Activated CD8-positive, alpha-beta memory T cell treated with anti-CD3 and anti-CD28 coated beads, Interleukin-2, amount 50 U/mL, for 1 hour (primary cell): ENCODE measurements around the gene DNASE1L2.

Experiments
- DNase-seq: peaks from one replicate; pipeline ENCODE4 v3.0.0-alpha.2; 2020; ENCODE audit errors: extremely low read depth

DNASE1L2 gene

DNA sequence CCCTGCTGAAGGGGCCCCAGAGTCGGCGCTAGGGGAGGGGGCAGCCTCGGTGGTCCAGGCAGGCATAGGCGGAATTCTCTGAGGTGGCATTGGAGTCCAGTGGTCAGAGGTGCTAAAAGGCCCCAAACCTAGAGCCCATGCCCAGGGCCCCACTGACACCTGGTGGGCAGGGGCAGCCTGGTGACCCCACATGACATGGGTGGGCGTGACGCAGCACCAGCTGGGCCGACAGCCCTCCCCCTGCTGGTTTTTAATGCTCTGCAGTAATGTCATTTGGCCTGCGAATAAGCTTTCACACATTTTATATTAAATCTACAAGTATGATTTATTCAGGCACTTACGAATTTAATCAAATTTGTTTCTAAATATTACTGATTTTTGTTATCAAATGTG is 33.8 kb downstream of the DNASE1L2 start:
- DNase-seq, result no peak

DNA sequence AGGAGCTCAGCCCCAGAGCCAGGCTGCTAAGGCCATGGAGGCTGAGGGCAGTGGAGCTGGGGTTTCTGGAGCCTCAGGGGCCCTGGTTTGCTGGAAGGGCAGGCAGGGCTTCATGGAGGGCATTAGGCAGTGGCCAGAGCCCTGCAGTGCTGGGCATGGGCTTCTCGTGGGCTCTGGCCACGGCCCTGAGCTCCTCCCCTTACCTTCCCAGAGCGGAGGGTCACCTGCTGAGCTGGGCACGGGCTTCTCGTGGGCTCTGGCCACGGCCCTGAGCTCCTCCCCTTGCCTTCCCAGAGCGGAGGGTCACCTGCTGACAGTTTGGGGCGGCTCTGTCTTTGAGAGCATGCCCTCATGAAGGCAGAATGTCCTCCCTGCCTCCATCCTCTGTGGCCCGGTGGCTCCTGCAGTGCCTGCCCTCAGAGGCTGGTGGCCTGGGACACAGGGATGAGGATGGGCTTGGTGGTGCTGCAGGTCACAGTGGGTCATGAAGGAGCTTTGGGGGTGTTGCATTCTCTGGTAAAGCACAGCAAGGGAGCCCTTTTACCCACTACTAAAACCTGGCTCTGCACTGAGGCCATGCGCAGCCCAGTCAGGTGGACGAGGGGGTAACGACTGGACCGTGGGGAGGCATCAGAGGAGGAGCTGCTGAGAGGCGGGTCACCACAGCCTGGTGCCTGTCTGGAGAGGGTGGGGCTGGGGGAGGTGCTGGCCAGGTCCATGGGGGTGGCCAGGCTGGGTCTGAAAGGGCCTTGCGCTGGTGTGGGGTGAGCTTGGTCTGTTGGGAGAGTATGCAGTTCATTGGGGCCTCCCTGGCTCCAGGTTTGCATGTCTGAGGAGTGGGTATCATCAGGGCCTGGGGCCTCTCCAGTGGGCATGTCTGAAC is 34.6 kb downstream of the DNASE1L2 start:
- DNase-seq, result no peak

DNA sequence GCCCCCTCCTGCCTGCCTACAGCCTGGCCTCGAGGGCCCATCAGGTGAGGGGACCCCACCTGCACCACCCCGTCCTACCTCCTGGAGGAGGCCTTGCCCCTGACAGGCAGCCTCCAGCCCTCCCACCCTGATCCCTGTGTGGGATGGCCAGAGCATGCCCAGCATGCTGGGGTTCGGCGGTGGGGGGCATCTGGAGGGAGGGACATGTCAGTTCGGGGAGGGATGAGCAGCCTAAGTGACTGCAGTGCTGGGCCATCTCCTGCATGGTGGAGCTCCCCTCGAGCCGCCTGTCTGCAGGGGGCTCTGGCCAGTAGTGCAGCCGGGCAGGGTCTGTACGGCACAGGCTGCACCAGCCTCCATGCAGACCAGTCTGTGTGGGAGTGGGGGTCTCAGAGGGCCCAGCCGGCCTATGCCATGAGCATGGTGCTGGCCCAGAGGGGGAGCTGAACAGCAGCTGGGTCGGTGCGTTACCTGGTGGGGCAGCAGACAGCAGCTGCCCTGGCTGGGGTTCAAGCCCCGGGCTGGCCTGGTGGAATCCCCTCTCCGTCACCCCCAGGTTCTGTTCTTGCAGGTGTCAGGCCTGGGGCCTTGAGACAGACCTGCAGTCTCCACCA is 35.7 kb downstream of the DNASE1L2 start:
- DNase-seq, result no peak

- DNase-seq, result no peak
Measured at GRCh38 chr16:2273484-2273883, 37.2 kb downstream of the DNASE1L2 start.

DNA sequence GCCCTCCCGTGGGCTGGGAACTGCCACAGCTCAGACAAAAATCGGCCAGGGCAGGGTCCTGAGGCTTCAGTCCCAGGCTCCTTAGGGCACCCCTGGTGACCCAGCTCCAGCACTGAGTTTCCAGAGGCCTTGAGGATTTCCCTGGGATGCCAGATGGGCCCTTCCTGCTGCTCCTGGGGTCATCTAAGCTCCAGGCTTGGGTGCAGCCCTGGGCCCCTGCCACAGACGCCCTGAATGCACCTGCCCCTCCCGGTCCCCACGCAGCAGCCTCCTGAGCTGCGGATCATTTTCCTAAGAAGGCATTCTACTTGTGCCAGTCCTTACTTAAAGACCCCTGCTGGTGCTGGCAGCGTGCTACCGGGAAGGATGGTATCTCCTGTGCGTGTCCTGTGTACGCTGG is 37.7 kb downstream of the DNASE1L2 start:
- no peak for DNase-seq

- DNase-seq, result no peak
Measured at GRCh38 chr16:2275476-2276367, 39.5 kb downstream of the DNASE1L2 start.

DNA sequence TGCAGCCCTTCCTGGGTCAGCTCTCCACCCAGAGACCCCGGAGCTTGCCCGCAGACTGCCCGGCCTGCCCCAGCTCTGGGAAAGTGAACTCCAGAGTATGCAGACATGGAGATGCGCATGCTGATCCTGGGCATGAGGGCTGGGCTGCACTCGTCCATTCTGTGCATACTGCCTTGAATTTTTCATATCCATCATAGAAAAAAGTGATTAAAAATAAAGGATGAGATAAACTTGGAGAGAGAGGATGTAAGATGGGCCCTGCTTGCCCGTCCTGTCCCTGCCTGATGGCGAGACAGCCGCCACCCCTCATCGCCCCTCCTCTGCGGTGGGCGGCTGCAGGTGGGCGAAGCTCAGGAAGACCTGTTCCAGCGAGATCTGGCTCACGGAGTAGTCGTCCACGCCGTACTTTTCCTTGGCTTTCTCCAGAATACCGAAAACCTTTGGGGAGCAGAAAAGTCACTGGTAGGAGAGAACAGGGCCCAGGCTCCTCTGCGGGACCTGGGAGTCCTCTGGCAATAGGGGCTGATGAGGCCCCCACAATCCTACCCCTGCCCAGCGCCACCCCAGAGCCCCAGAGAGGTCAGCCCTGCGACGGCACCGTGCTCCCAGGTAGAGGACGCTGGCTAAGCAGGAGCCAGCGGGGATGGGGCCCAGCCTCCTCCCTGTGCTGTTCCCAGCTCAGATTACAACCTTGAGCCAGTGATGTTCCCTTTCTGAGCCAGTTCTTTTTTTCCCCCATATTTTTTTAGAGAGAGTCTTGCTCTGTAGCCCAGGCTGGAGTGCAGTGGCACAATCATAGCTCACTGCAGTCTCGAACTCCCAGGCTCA is 40.3 kb downstream of the DNASE1L2 start:
- DNase-seq, result no peak

- no peak for DNase-seq
Measured at GRCh38 chr16:2277466-2278271, 41.4 kb downstream of the DNASE1L2 start.

DNA sequence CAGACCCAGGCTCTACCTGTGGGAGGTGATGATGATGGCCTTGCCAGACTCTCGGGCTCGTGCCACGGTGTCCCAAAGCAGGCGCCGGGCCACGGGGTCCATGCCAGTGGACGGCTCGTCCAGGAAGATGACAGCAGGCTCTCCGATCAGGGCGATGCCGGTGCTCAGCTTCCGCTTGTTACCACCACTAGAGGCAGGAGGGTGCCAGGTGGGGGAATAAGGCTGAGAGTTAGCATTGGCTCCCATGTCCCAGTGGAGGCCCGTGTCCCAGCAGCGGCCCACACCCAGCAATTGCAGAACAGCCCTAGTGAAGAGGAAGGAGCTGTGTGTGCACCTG is 42.0 kb downstream of the DNASE1L2 start:
- DNase-seq, result no peak

DNA sequence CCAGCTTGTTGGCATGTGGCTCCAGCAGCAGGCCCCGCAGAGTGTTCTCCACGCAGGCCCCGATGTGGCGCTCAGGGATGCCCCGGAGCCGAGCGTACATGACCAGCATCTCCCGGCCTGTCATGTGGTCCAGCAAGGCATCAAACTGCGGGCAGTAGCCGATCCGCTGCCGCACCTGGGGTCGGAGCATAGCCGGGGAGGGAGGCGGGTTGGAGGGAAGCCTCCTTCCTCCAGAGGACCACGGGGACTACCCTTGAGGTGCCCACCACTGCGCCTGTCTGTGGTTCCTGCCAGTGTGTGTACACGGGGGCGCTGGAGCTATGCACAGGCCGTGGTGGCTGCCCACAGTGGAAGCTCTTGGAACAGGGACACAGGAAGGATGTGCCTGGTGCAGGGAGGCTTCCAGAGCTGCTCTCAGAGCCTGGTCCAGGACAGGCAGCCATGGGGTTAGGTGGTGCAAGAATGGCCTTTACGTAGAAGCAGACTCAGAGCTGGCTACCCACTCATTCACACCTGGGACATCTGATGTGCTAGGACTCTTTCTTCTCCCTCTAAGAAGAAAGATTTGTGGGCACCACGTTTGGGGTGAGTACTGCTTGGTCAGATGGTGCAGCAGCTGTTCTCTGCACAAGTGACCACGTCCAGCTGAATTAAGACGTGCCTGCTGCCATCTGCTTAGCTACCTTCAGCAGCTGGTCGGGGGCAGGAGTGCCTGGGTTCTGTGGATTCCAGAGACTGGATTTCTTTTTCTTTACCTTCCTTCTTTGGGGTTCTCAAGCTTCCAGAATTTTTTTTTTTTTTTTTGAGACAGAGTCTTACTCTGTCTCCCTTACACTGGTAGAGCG is 42.9 kb downstream of the DNASE1L2 start:
- no peak for DNase-seq

DNA sequence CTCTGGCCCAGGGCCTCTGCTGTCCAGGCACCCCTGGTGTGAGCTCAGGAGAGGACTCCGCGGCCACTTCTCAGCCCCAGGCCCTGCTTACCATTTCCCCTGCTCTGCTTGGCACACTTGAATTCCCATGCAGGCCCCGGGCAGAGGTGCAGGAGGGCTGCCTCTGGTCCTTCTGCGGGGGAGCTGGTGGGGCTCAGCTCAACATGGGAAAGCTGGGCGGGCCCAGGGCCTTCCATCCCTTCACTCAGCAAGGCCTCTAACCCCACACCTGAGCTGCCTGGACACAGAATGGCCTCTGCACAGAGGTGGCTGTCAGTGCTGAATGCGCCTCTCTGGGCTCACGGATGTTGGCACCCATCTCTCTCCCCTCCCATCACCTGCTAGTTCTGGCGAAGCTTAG is 44.2 kb downstream of the DNASE1L2 start:
- no peak for DNase-seq

- no peak for DNase-seq
Measured at GRCh38 chr16:2280981-2281542, 44.8 kb downstream of the DNASE1L2 start.

- no peak for DNase-seq
Measured at GRCh38 chr16:2282262-2282661, 46.0 kb downstream of the DNASE1L2 start.

- no peak for DNase-seq
Measured at GRCh38 chr16:2282866-2283555, 46.8 kb downstream of the DNASE1L2 start.

- no peak for DNase-seq
Measured at GRCh38 chr16:2284001-2284770, 47.9 kb downstream of the DNASE1L2 start.

GRCh38 chr16:2284797-2285576 is 48.7 kb downstream of the DNASE1L2 start:
- no peak for DNase-seq

DNA sequence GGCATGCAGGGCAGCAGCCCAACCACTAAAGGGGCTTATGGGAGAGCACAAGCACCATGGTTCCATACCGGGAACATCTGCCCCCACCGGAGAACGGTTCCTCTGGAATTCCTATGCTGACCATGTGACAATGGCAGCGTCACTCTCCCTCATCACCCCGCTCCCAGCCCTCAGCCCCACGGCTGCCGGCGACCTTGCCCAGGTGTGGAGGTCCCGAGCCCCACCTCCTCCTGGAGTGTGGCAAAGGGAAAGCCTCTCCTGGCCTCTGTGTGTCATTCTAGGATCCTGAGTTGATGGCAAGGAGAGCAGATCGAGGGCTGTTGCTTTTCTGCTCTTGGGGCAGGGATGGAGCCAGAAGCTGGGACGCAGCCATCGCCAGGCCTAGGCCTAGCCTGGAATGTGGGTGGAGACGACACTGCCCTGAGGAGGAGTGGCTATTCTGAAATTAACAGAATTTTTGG is 49.5 kb downstream of the DNASE1L2 start:
- DNase-seq, result no peak
